Measurements from ENCODE around the gene INAFM1. TPM values are rescaled to one million over a fixed set of nuclear protein-coding genes. Genes with fewer than 3 reads are reported as not detected.

The INAFM1 gene
- total and polyA plus RNA-seq, 12 donors: 6.9 to 183 (median 61.8) TPM

GRCh38 chr19:47239610-47240296 is 34.9 kb upstream of the INAFM1 start:
- TF ChIP-seq POLR2A (IDR thresholded peaks at IDR 0.05): no peak
- no peak for TF ChIP-seq CTCF (IDR thresholded peaks at IDR 0.05)
- peak overlapping the region in 1 of 5 donors; percentile 61 for H3K27ac ChIP-seq
- 0 to 14% (median 4%) methylated on average over 1 to 60 of the region's 62 CpGs for WGBS, 4 donors
- DNase-seq: peak in 4 of 7 donors; percentile 42 to 91 (median 60)
- H3K9me3 ChIP-seq (replicated peaks in 1 of 3): no peaks in the 10 kb centered on the region
- H3K4me3 ChIP-seq: peak overlapping the region in 1 of 4 donors; percentile 42
- peaks cover 8% of the 10 kb centered on the region for H3K27me3 ChIP-seq
- no peaks in the 10 kb centered on the region for H3K36me3 ChIP-seq (replicated peaks in 1 of 2)
- peaks cover 10 to 30% of the 10 kb centered on the region in 2 donors for H3K4me1 ChIP-seq (replicated peaks in 1 of 2)
- intact Hi-C loops (cut with DNase I): no loop called here

- Histone ChIP-seq H3K4me3 (no peak overlapping the region), H3K27ac (peak overlapping the region in 1 of 5 donors; percentile 61)
- WGBS, 4 donors: 47 to 63% (median 58%) methylated on average over 3 to 6 of the region's 6 CpGs
These were observed 34.1 kb upstream of the INAFM1 start for GRCh38 chr19:47240556-47240955.

GRCh38 chr19:47240996-47241918 is 33.4 kb upstream of the INAFM1 start:
- Histone ChIP-seq H3K9me3 (replicated peaks in 1 of 3) (no peaks in the 10 kb centered on the region), H3K4me1 (replicated peaks in 1 of 2) (peaks cover 10 to 30% of the 10 kb centered on the region in 2 donors), H3K27me3 (peaks cover 8% of the 10 kb centered on the region), H3K36me3 (replicated peaks in 1 of 2) (no peaks in the 10 kb centered on the region), H3K27ac (peak overlapping the region in 1 of 5 donors; percentile 62), H3K4me3 (peak overlapping the region in 1 of 4 donors; percentile 2)
- 7 to 50% (median 8%) methylated on average over 2 to 27 of the region's 27 CpGs for WGBS, 4 donors
- DNase-seq: peak; percentile 71 to 89 (median 82)
- TF ChIP-seq CTCF (IDR thresholded peaks at IDR 0.05) (no peak), POLR2A (IDR thresholded peaks at IDR 0.05) (no peak)
- intact Hi-C loops (cut with DNase I): no loop called here

More at GRCh38 chr19:47240556-47240955, 34.1 kb upstream of the INAFM1 start:
- DNase-seq: no peak
- H3K36me3 ChIP-seq (replicated peaks in 1 of 2): no peaks in the 10 kb centered on the region
- intact Hi-C loops (cut with DNase I): no loop called here
- no peaks in the 10 kb centered on the region for H3K9me3 ChIP-seq (replicated peaks in 1 of 3)
- peaks cover 8% of the 10 kb centered on the region for H3K27me3 ChIP-seq
- peaks cover 10 to 30% of the 10 kb centered on the region in 2 donors for H3K4me1 ChIP-seq (replicated peaks in 1 of 2)
- TF ChIP-seq POLR2A (IDR thresholded peaks at IDR 0.05): no peak
- TF ChIP-seq CTCF (IDR thresholded peaks at IDR 0.05): no peak

Measured in adrenal gland (tissue), 12 donors.